Right cardiac atrium (tissue), 5 donors: Measurements from ENCODE around the gene ATRN. TPM values are rescaled to one million over a fixed set of nuclear protein-coding genes. Genes with fewer than 3 reads are reported as not detected.
"Not testable (repeated sequence)": the region's sequence is repeated elsewhere in the genome, so short reads cannot be mapped to it uniquely, and the experiment has no call there.

ENCODE experiments used
- ATAC-seq, 2 donors: fragments of 200-7000 bp; cut with Tn5 transposase; one replicate each; pipeline versions ENCODE4 v1.8.0 to v1.9.1; 2020; ENCODE audit warnings: moderate library complexity in 2 of 2, mild to moderate bottlenecking in 1 of 2
- DNase-seq, 3 donors: peaks; one replicate each; pipeline ENCODE4 v3.0.0-alpha.2; 2020
- H3K27ac ChIP-seq: one replicate; pipeline ENCODE4 v1.5.1; 2013; ENCODE audit warnings: mild to moderate bottlenecking, low read length, control low read depth, moderate library complexity
- H3K27me3 ChIP-seq: one replicate; pipeline ENCODE4 v1.6.1; 2013; ENCODE audit not compliant: control insufficient read depth, insufficient read depth
- H3K4me1 ChIP-seq: one replicate; pipeline ENCODE4 v1.6.1; 2013; ENCODE audit warnings: low read length; ENCODE audit not compliant: control insufficient read depth, insufficient read depth
- H3K4me3 ChIP-seq: one replicate; pipeline ENCODE4 v1.5.1; 2013; ENCODE audit warnings: low read length, control low read depth
- H3K9me3 ChIP-seq: one replicate; pipeline ENCODE4 v1.6.1; 2013; ENCODE audit warnings: low read length; ENCODE audit not compliant: control insufficient read depth
- WGBS: extraction: QIAGEN DNeasy Blood & Tissue Kit; methylation state at CpG from one replicate; pipeline ENCODE4 v1.1.7; 2013; 5-methylcytosine and 5-hydroxymethylcytosine counted together
- intact Hi-C, 4 donors: fragments of 100-400 bp; cut with DNase I; formaldehyde crosslinking; loops; one replicate each; pipeline versions ENCODE4 v1.11.0 to v1.14.0; 2022 to 2023
- polyA plus RNA-seq: library from polyadenylated mRNA; stranded (reverse); fragments of 200-250 nt; gene quantifications from one replicate; pipeline ENCODE4 v1.2.3, GENCODE V29; 2013
- total RNA-seq, 4 donors: library from RNA; stranded (reverse); fragmentation: NEBNext Ultra II Directional; extraction: Animal tissue kit (Norgen Biotek cat#: 25700); gene quantifications; one replicate each; pipeline ENCODE4 v1.2.1, GENCODE V29; 2021
- donor health status: healthy with polysubstance abuse.
- donor health status: DM: no; HTN: yes; CAD: no.
- donor health status: DM: no; HTN: no; CAD: no.
- donor health status: DM: no; HTN: yes; CAD: no; lungs with severe emphysema.
- donor health status: DM: yes; HTN: yes; CAD: no.

The ATRN gene
- total and polyA plus RNA-seq, 5 donors, result 9.5 to 33.1 (median 31.7) TPM

DNA sequence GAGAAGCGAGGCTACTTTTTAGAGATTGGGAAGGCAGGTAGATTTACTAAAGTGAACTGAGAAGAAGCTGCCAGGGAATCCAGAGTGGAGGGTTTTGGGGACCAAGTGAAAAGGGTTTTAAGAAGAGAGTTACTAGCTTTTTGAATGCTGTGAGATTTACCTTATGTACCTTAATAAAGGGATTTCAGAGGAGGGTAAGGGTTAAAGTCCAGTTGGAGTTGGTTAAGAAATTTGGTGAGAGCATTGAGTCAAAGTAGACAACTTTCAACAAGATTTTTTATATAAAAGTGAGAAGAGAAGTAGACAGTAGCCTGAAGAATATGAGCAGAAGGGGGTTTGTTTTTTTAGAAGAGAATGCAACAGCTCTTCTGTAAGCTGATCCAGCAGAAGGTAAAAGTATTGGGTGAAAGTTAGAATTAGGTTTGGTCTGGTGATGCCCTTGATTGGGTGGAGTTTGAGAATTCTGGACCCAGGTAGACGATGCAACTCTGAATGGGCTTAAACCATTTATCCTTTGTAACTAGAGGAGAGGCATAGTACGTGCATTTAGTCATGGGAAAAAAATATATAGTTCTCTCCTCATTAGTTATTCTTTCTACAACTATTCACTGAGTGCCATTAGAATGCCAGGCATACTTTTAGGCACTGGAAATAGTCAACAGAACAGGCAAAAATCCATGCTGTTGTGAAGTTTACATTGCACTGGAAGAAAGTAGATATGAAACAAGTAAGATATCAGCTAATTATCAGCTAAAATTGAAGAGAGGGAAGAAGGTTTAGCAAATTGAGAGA is 44.8 kb downstream of the ATRN start:
- H3K27me3 ChIP-seq, result no peaks in the 10 kb centered on the region
- H3K27ac ChIP-seq, result no peak overlapping the region
- ATAC-seq, result no peak
- no peaks in the 10 kb centered on the region for H3K4me1 ChIP-seq
- H3K9me3 ChIP-seq, result no peaks in the 10 kb centered on the region
- intact Hi-C loops, result no loop called here
- no peak for DNase-seq
- no peak overlapping the region for H3K4me3 ChIP-seq
- 93% methylated on average over 3 of the region's 3 CpGs for WGBS

DNA sequence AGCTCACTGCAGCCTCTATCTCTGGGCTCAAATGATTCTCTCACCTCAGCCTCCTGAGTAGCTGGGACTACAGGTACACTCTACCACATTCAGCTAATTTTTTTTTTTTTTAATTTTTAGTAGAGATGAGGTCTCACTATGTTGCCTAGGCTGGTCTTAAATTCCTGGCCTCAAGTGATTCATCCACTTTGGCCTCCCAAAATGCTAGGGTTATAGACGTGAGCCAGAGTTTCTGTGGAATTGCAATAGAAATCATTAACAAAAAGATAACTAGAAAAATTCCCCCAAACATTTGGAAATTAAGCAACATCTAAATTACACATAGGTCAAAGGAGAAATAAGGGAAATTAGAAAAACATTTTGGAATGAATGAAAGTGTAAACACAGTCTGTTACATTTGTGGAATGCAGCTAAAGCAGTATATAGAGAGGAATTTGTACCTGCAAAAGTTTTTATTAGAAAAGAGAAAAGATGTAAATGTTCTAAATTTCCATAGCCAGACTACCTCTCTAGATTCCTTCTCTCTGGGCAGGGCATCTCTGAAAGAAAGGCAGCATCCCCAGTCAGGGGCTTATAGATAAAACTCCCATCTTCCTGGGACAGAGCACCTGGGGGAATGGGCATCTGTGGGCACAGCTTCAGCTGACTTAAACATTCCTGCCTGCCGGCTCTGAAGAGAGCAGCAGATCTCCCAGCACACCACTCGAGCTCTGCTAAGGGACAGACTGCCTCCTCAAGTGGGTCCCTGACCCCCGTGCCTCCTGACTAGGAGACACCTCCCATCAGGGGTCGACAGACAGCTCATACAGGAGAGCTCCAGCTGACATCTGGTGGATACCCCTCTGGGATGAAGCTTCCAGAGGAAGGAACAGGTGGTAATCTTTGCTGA is 51.3 kb downstream of the ATRN start:
- Histone ChIP-seq H3K4me1 (no peaks in the 10 kb centered on the region), H3K9me3 (no peaks in the 10 kb centered on the region), H3K27me3 (no peaks in the 10 kb centered on the region), H3K27ac (no peak overlapping the region), H3K4me3 (no peak overlapping the region)
- WGBS, result 94% methylated on average over 5 of the region's 5 CpGs
- ATAC-seq, result no peak
- DNase-seq, result no peak
- intact Hi-C loops, result no loop called here

DNA sequence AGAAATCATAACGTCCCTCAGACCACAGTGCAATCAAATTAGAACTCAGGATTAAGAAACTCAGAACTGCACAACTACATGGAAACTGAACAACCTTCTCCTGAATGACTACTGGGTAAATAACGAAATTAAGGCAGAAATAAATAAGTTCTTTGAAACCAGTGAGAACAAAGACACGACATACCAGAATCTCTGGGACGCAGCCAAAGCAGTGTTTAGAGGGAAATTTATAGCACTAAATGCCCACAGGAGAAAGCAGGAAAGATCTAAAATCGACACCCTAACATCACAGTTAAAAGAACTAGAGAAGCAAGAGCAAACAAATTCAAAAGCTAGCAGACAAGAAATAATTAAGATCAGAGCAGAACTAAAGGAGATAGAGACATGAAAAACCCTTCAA is 53.9 kb downstream of the ATRN start:
- intact Hi-C loops, H3K9me3 ChIP-seq: not testable (repeated sequence)
- WGBS, result 96% methylated on average over 5 of the region's 5 CpGs

DNA sequence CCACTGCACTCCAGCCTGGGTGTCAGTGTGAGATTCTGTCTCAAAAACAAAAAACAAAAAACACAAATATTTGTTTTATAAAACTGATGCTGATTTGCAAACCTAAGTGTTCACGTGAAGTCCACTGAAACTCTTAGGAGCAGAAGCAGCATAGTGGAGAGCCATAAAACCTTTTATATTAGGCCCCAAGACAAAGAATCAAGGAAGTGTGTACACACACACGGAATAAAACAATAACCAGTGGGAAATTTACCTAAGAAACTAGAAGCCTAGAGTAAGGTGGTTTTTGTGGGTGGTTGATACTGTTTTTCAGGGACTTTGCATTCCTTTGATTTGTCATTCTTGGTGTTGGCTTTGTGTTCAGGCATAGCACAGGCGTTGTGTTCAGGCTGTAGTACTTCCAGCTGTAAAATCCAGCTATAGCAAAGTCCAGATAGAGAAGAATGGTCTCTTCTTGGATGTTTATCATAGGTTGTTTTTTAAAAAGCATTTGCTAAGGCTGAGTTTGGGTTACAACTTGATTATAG is 61.3 kb downstream of the ATRN start:
- no peak overlapping the region for H3K27ac ChIP-seq
- no peaks in the 10 kb centered on the region for H3K27me3 ChIP-seq
- no peak for DNase-seq
- no peaks in the 10 kb centered on the region for H3K4me1 ChIP-seq
- intact Hi-C loops, result no loop called here
- ATAC-seq, result no peak
- no peaks in the 10 kb centered on the region for H3K9me3 ChIP-seq
- no peak overlapping the region for H3K4me3 ChIP-seq
- WGBS, result 92% methylated on average over 3 of the region's 3 CpGs

More for the DNA sequence above, 53.9 kb downstream of the ATRN start:
- not testable (repeated sequence) for H3K27ac ChIP-seq, DNase-seq, ATAC-seq, H3K4me1 ChIP-seq, H3K4me3 ChIP-seq, H3K27me3 ChIP-seq

DNA sequence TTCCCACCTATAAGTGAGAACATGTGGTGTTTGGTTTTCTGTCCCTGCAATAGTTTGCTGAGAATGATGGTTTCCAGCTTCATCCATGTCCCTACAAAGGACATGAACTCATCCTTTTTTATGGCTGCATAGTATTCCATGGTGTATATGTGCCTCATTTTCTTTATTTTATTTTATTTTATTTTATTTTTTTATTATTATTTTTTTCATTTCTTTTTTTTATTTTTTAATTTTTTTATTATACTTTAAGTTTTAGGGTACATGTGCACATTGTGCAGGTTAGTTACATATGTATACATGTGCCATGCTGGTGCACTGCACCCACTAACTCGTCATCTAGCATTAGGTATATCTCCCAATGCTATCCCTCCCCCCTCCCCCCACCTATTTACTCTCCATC is 66.9 kb downstream of the ATRN start:
- H3K4me1 ChIP-seq, H3K9me3 ChIP-seq, intact Hi-C loops, H3K4me3 ChIP-seq, DNase-seq, H3K27me3 ChIP-seq, H3K27ac ChIP-seq, ATAC-seq: not testable (repeated sequence)
- WGBS, result 100% methylated on average over 1 of the region's 1 CpG

DNA sequence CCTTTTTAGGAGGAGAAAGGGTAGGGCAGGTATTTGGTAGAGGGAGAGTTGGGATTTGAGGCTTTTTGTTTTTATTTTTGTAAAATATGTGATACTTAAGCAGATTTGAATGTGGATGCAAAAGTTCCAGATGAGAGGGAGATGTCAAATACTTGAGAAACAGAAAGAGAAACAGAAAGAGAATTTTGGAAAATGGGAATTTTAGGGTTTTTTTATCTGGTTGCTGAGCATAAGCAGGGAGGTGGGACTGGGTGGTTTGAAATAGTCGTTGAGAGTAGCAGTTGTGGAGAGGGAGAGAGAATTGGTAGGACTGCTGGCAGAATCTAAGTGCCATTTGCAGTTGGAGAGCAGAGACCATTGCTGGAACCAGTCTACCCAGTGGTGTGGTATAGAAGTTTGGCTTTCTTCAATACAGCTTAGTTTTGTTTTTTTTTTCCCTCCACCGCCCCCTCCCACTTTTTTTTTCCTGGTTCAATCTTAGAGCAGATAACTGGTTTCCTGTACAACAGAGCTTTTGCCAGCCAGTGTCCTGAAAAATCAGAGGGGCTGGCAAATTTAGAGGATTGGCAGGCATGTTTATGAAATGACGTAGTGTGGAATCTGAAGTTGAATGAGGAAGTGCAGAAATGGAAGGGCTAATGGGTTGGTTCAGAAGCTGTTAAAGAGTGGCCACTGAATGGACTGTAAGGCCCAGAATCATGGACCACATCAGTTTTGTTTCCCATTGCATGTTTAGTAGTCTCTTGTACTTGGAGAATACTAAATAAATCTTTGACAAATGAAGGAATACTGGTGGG is 68.7 kb downstream of the ATRN start:
- WGBS, result 30% methylated on average over 3 of the region's 3 CpGs
- intact Hi-C loops, result no loop called here
- DNase-seq, result no peak
- peak; percentile 61 to 68 for ATAC-seq
- Histone ChIP-seq H3K4me1 (no peaks in the 10 kb centered on the region), H3K27me3 (no peaks in the 10 kb centered on the region), H3K27ac (peak overlapping the region; percentile 29), H3K9me3 (no peaks in the 10 kb centered on the region), H3K4me3 (no peak overlapping the region)

DNA sequence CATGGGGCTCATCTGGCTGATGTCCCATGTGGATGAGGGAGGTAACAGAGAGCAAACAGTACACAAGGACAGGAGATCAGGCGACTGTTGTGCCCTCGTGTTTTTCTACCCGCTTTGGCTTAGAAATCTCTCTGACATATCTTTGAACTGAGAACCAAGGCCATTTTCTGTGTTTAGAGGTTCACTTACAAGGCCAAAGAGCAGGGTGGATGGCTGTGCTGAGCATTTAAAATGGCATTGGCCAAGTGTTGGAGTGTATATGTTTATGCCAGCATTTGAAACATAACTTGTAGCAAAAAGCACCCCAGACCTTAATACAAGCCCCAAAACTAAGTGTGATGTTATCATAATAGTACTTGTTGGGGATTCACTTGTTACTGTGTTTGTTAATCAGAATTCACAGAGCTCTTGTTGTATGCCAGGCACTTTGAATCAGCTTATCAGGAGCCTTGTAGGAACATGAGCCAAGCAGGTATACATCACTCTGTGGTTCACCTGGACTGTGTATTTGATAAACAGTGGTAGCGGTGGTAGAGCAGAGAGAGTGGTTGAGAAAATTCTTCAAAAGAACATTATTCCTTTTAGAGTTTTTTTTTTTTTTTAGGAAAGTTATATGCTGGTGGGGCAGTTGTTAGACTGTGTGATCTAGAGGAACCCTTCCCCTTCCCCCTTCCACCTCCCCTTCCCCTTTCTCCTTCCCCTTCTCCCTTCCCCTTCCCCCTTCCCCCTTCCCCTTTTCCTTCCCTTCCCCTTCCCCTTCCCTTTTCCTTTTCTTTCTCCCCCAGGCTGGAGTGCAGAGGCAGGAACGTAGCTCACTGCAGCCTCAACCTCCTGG is 71.3 kb downstream of the ATRN start:
- WGBS, result 89% methylated on average over 5 of the region's 5 CpGs
- Histone ChIP-seq H3K27ac (no peak overlapping the region), H3K27me3 (no peaks in the 10 kb centered on the region), H3K4me3 (no peak overlapping the region), H3K4me1 (no peaks in the 10 kb centered on the region), H3K9me3 (no peaks in the 10 kb centered on the region)
- DNase-seq, result no peak
- intact Hi-C loops, result no loop called here
- ATAC-seq, result no peak

DNA sequence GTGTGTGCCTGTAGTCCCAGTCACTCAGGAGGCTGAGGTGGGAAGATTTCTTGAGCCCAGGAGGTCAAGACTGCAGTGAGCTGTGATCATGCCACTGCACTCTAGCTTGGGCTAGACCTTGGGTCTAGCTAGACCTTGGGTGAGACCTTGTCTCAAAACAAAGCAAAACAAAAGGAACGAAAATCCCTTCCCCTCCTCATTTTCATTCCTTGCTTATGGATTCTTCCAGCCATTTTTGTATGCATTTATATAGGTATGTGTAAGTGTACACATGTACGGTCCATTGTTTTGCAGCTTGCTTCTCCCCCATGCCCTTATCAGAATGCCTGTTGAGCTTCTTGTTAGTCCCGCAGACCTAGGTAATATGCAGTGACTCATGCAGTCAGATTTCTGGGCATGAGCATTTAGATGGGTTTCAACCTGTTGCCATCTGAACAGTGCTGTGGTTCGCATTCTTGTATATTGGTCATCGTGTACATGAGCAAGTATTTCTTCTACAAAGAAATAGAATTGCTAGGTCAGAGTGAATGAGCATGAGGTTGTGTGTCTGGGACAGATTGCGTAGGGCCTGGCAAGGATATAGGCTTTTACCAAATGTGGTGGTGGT is 73.2 kb downstream of the ATRN start:
- intact Hi-C loops, result no loop called here
- WGBS, result 95% methylated on average over 6 of the region's 6 CpGs
- DNase-seq, result no peak

DNA sequence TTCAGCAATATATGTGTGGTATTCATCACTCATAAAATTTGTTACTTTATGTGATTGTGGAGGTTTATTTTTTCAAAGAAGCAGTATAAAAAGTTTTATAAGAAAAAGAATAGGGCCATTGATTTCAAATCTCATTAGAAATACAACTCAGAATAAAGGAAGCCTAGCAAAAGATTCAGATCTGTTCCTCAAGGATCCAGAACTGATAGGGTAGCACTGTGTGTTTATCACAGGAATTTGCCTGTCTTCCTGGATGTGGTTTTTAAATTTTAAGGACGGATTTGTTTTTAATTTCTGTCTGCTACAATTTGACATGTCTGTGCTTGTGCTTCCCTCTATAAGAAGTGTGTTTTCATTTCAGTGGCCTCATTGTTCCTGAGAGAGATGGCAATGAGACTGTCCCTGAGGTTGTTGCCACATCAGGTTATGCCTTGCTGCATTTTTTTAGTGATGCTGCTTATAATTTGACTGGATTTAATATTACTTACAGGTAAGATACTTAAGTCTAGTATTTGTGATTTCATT is 74.6 kb downstream of the ATRN start:
- Histone ChIP-seq H3K4me3 (no peak overlapping the region), H3K4me1 (no peaks in the 10 kb centered on the region), H3K9me3 (no peaks in the 10 kb centered on the region), H3K27ac (no peak overlapping the region), H3K27me3 (no peaks in the 10 kb centered on the region)
- intact Hi-C loops, result no loop called here
- no peak for DNase-seq
- ATAC-seq, result no peak
- WGBS, result 75% methylated on average over 1 of the region's 1 CpG

More for the DNA sequence above, 73.2 kb downstream of the ATRN start:
- ATAC-seq, result no peak
- Histone ChIP-seq H3K4me3 (no peak overlapping the region), H3K9me3 (no peaks in the 10 kb centered on the region), H3K4me1 (no peaks in the 10 kb centered on the region), H3K27ac (no peak overlapping the region), H3K27me3 (no peaks in the 10 kb centered on the region)
